Glomerular visceral epithelial cell (primary cell): Measurements from ENCODE around the gene CTBP1.

Experiments
- DNase-seq: peaks from one replicate; pipeline ENCODE4 v3.0.0-alpha.2; 2016; ENCODE audit errors: extremely low spot score

The CTBP1 gene

GRCh38 chr4:1196421-1197183, 52.3 kb downstream of the CTBP1 start:
- DNase-seq = no peak

GRCh38 chr4:1195891-1196401, 53.0 kb downstream of the CTBP1 start:
- no peak for DNase-seq

- no peak for DNase-seq
Observed at GRCh38 chr4:1195109-1195671, 53.7 kb downstream of the CTBP1 start.

GRCh38 chr4:1194010-1194900, 54.7 kb downstream of the CTBP1 start:
- DNase-seq = no peak

- DNase-seq = no peak
Observed at GRCh38 chr4:1193206-1194009, 55.5 kb downstream of the CTBP1 start.

- peak; percentile 64 for DNase-seq
Observed at GRCh38 chr4:1192493-1193205, 56.3 kb downstream of the CTBP1 start.

GRCh38 chr4:1192091-1192492, 56.8 kb downstream of the CTBP1 start:
- DNase-seq = peak; percentile 93

- DNase-seq = no peak
Observed at GRCh38 chr4:1191621-1192020, 57.3 kb downstream of the CTBP1 start.

GRCh38 chr4:1187182-1187581, 61.7 kb downstream of the CTBP1 start:
- DNase-seq = no peak

GRCh38 chr4:1183985-1184773, 64.8 kb downstream of the CTBP1 start:
- no peak for DNase-seq

- no peak for DNase-seq
Observed at GRCh38 chr4:1182313-1182712, 66.6 kb downstream of the CTBP1 start.

- no peak for DNase-seq
Observed at GRCh38 chr4:1180663-1181062, 68.3 kb downstream of the CTBP1 start.

- no peak for DNase-seq
Observed at GRCh38 chr4:1179976-1180375, 69.0 kb downstream of the CTBP1 start.

GRCh38 chr4:1179089-1179441, 69.9 kb downstream of the CTBP1 start:
- DNase-seq = no peak

GRCh38 chr4:1178300-1179088, 70.4 kb downstream of the CTBP1 start:
- DNase-seq = no peak

- peak; percentile 94 for DNase-seq
Observed at GRCh38 chr4:1177274-1178141, 71.4 kb downstream of the CTBP1 start.

GRCh38 chr4:1176398-1177273, 72.3 kb downstream of the CTBP1 start:
- DNase-seq = no peak
